ENCODE measurements around the gene ZBTB11.
"Not testable (repeated sequence)": the region's sequence is repeated elsewhere in the genome, so short reads cannot be mapped to it uniquely, and the experiment has no call there.

ZBTB11 gene

DNA sequence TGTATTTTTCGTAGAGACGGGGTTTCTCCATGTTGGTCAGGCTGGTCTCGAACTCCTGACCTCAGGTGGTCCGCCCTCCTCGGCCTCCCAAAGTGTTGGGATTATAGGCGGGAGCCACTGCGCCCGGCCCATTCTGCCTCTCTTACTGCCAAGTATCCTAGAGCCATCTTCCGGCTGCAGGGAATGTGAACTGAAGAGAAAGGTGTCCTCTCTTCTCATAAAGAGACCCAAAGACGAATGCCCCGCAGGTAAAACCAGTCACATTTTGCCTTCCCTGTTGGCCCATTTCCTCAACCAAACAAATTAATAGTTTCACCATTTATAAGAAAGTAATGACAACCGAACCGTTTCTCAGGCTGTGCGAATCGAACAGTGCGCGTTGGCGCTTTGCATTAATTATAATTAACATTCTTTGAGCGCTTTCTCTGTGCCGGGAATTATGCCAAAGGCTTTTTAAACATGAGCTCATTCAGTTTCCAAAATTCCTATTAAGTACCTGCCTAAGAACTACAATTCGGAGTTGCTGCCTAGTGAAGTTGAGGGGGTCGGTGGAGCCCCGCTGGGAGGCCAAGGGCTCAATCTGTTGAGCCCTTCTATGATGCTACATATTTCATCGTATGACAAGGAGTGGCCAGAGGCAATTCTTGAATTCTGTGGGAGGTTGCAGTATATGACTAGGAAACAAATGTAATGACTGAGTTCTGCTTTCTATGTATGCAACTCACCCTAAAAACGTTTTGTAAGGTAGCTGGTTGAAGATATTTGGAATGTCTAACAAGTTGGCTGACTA is 10.4 kb upstream of the ZBTB11 start:
- H3K4me3 ChIP-seq (replicated peaks in 1 of 2; ENCODE audit: low read depth in 2 of 2, low read length in 2 of 2) = peak overlapping the region; percentile 45 to 75
- TF ChIP-seq CTCF (IDR thresholded peaks at IDR 0.05; ENCODE audit: low read depth, low read length) = no peak
- peak in 1 of 2 donors; percentile 31 for DNase-seq (ENCODE audit: low read depth in 2 of 2)

DNA sequence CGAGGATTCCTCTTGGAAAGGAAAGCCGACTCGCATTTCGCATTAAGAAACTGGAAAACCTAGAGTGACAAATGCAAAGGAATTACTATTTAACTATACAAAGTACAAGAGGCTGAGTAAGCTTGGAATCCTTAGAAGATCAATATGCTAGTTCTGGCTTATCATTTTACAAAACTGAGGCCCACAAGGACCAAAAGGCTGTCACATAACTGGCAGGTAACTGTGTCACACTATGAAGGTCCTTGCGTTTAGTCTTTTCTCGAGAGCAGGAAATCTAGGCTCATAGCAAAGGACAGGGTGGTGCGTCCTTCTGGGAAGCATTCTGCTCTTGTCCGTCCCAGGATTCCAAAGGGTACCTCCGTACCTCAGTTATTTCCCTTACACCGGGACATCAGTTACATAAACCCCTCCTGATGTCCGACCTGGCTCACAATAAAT is 9.0 kb upstream of the ZBTB11 start:
- DNase-seq (ENCODE audit: low read depth in 2 of 2) = peak in 1 of 2 donors; percentile 20
- no peak for TF ChIP-seq CTCF (IDR thresholded peaks at IDR 0.05; ENCODE audit: low read depth, low read length)
- peak overlapping the region; percentile 75 to 91 for H3K4me3 ChIP-seq (replicated peaks in 1 of 2; ENCODE audit: low read depth in 2 of 2, low read length in 2 of 2)

DNA sequence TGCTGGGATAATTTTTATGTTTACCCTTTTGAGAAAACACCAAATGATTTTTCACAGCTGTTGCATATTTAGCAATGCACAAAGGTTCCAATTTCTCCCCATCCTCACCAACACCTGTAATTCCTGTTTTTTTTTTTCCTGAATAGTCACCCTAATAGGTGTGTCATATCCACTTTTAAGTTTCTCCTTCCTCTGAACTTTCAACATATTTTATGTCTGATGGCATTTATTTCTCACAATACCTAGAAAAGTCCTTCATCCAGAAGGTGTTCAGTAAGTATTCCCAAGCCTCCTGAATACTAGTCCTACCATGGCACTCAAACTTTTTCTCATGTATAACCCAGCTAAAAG is 8.1 kb upstream of the ZBTB11 start:
- no peak for DNase-seq (ENCODE audit: low read depth in 2 of 2)
- no peak for TF ChIP-seq CTCF (IDR thresholded peaks at IDR 0.05; ENCODE audit: low read depth, low read length)
- peak overlapping the region; percentile 75 to 91 for H3K4me3 ChIP-seq (replicated peaks in 1 of 2; ENCODE audit: low read depth in 2 of 2, low read length in 2 of 2)

- no peak for TF ChIP-seq CTCF (IDR thresholded peaks at IDR 0.05; ENCODE audit: low read depth, low read length)
- H3K4me3 ChIP-seq (replicated peaks in 1 of 2; ENCODE audit: low read depth in 2 of 2, low read length in 2 of 2) = no peak overlapping the region
- no peak for DNase-seq (ENCODE audit: low read depth in 2 of 2)
Measured at GRCh38 chr3:101680466-101680865, 3.5 kb upstream of the ZBTB11 start.

DNA sequence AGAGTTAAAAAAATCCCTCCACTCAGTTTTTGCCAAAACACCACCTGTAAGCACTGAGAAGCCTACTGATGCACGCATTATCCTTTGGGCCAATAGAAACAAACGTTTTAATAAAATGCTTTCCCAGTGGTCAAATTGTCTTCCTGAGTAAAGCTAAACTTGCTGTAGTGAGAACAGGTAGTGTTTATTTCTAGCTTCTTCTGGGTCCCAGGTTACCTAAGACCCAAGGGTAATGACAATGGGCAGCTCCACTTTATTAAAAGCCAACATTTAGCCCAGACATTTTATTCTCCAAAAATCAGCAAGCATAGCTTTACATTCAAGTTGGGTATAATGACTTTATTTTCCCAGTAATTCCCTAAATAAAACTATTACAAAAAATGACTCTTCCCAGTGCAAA is 1.9 kb upstream of the ZBTB11 start:
- H3K4me3 ChIP-seq (replicated peaks in 1 of 2; ENCODE audit: low read depth in 2 of 2, low read length in 2 of 2); DNase-seq (ENCODE audit: low read depth in 2 of 2): not testable (repeated sequence)

DNA sequence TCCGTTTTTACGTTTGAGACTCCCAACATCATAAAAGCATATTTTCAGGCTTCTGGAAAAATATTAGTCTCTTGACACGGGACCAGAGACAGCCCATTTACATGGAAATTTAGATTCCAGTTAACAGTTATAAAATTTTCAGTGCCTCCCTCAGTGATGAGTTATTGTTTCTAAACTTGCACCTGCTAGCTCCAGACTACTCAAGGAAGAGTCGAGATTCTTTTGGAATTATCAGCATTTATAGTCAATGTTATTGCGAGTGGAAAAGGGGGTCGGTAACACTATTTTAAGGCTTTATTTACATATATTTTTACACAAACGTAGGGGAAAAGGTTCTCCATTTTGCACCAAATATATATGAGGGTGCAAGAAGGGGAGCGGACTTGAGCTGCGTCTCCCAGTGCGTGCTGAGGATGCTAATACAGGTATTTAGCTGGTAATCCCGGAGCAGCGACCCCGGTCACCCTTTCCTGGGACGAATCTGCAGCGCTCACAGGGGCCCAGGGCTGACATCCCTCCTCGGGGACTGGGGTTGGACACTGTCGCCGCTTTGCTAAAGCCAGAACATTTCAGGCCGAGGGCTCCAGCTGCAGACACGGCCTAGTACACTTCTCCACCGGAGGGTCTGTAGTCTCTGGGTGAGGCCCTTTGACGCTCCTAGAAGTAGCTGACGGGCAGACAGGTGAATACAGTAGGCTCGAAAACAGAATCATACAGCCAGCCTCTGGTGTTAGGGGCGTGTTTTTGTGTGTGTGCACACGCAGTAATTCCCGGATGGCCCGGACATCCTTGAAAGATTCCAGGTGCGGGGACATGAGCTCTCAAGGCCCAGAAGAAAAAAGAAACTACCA is 729 bp upstream of the ZBTB11 start:
- no peak for DNase-seq (ENCODE audit: low read depth in 2 of 2)
- peak overlapping the region; percentile 27 to 40 for H3K4me3 ChIP-seq (replicated peaks in 1 of 2; ENCODE audit: low read depth in 2 of 2, low read length in 2 of 2)
- TF ChIP-seq CTCF (IDR thresholded peaks at IDR 0.05; ENCODE audit: low read depth, low read length) = no peak

GRCh38 chr3:101676216-101676764 is 642 bp downstream of the ZBTB11 start:
- peak; percentile 95 to 98 for DNase-seq (ENCODE audit: low read depth in 2 of 2)
- TF ChIP-seq CTCF (IDR thresholded peaks at IDR 0.05; ENCODE audit: low read depth, low read length) = no peak
- H3K4me3 ChIP-seq (replicated peaks in 1 of 2; ENCODE audit: low read depth in 2 of 2, low read length in 2 of 2) = peak overlapping the region; percentile 98 to 100
